CD4-positive, alpha-beta T cell treated with Interleukin-17A for 1 hour (primary cell): ENCODE data around the gene UVSSA.

Experiments used
- DNase-seq: peaks from one replicate; pipeline ENCODE4 v3.0.0-alpha.2; 2020

The UVSSA gene

GRCh38 chr4:1399508-1400190, 52.6 kb downstream of the UVSSA start:
- no peak for DNase-seq

- no peak for DNase-seq
Observed at GRCh38 chr4:1400191-1400805, 53.3 kb downstream of the UVSSA start.

- DNase-seq: no peak
Observed at GRCh38 chr4:1400831-1401408, 53.9 kb downstream of the UVSSA start.

- no peak for DNase-seq
Observed at GRCh38 chr4:1401409-1402020, 54.5 kb downstream of the UVSSA start.

- DNase-seq: no peak
Observed at GRCh38 chr4:1402021-1402515, 55.1 kb downstream of the UVSSA start.

- no peak for DNase-seq
Observed at GRCh38 chr4:1402516-1403091, 55.6 kb downstream of the UVSSA start.

GRCh38 chr4:1403177-1403583, 56.2 kb downstream of the UVSSA start:
- DNase-seq: no peak

- no peak for DNase-seq
Observed at GRCh38 chr4:1403591-1404572, 56.9 kb downstream of the UVSSA start.

GRCh38 chr4:1404573-1405253, 57.7 kb downstream of the UVSSA start:
- DNase-seq: no peak

GRCh38 chr4:1405254-1405635, 58.2 kb downstream of the UVSSA start:
- DNase-seq: no peak

- no peak for DNase-seq
Observed at GRCh38 chr4:1405636-1406393, 58.8 kb downstream of the UVSSA start.

- no peak for DNase-seq
Observed at GRCh38 chr4:1406394-1406980, 59.5 kb downstream of the UVSSA start, which contains the start of gene NKX1-1. TSS of gene NKX1-1 (minus strand) at chr4:1406442. CDS start at chr4:1406442, 0 bp downstream.

- no peak for DNase-seq
Observed at GRCh38 chr4:1406981-1407656, 60.1 kb downstream of the UVSSA start.

GRCh38 chr4:1407657-1408333, 60.8 kb downstream of the UVSSA start:
- DNase-seq: no peak

- DNase-seq: no peak
Observed at GRCh38 chr4:1408418-1408817, 61.4 kb downstream of the UVSSA start.

- no peak for DNase-seq
Observed at GRCh38 chr4:1409079-1409478, 62.1 kb downstream of the UVSSA start.

- DNase-seq: no peak
Observed at GRCh38 chr4:1409491-1410425, 62.8 kb downstream of the UVSSA start.
